NB4 (cell line): Measurements from ENCODE around the gene SRRM1.
"Not testable (repeated sequence)": the region's sequence is repeated elsewhere in the genome, so short reads cannot be mapped to it uniquely, and the experiment has no call there.

Experiments
- CTCF ChIP-seq: IDR thresholded peaks from one replicate; pipeline ENCODE4 v1.5.1; 2012; ENCODE audit warnings: low read depth, low read length
- MAX ChIP-seq: IDR thresholded peaks from 2 replicates; pipeline ENCODE4 v1.6.1; 2011; ENCODE audit warnings: low read depth, low read length
- MYC ChIP-seq: IDR thresholded peaks from 2 replicates; pipeline ENCODE4 v1.6.1; 2011; ENCODE audit warnings: low read depth, low read length
- POLR2A ChIP-seq: IDR thresholded peaks from 2 replicates; pipeline ENCODE4 v1.6.1; 2011; ENCODE audit warnings: mild to moderate bottlenecking; ENCODE audit not compliant: insufficient read length; ENCODE audit errors: extremely low read depth

GRCh38 chr1:24722073-24723035 lies 79.3 kb downstream of the SRRM1 start:
- TF ChIP-seq CTCF, POLR2A, MAX, MYC: not testable (repeated sequence)
